Naive B cell (primary cell): ENCODE measurements around the gene DLX1. TPM values are rescaled to one million over a fixed set of nuclear protein-coding genes. Genes with fewer than 3 reads are reported as not detected.

Experiments used
- ATAC-seq, 2 donors: fragments of 150-1000 bp; cut with Tn5 transposase; 2 replicates each; pipeline ENCODE4 v1.10.0; 2021; ENCODE audit warnings: low read depth in 2 of 2, mild to moderate bottlenecking in 2 of 2, moderate library complexity in 2 of 2
- DNase-seq: peaks from one replicate; pipeline ENCODE4 v3.0.0; 2022
- H3K27ac Mint-ChIP-seq, 6 donors: one replicate each; pipeline ENCODE4 v1.8.0; 2020 to 2022; ENCODE audit warnings: mild to moderate bottlenecking in 6 of 6, mixed read lengths in 6 of 6, moderate library complexity in 5 of 6, inconsistent platforms in 2 of 6
- H3K27me3 Mint-ChIP-seq, 3 donors: one replicate each; pipeline ENCODE4 v1.8.0; 2021 to 2022; ENCODE audit warnings: mixed read lengths in 3 of 3, mild to moderate bottlenecking in 1 of 3
- H3K36me3 Mint-ChIP-seq, 2 donors: one replicate each; pipeline ENCODE4 v1.8.0; 2020 to 2022; ENCODE audit warnings: mixed read lengths in 2 of 2, inconsistent platforms in 1 of 2, mild to moderate bottlenecking in 1 of 2
- H3K4me1 Mint-ChIP-seq, 3 donors: one replicate each; pipeline ENCODE4 v1.8.0; 2020 to 2022; ENCODE audit warnings: mixed read lengths in 3 of 3, inconsistent platforms in 1 of 3, mild to moderate bottlenecking in 1 of 3, moderate library complexity in 1 of 3
- H3K4me3 Mint-ChIP-seq, 8 donors: one replicate each; pipeline ENCODE4 v1.8.0; 2020 to 2022; ENCODE audit warnings: mild to moderate bottlenecking in 8 of 8, mixed read lengths in 8 of 8, moderate library complexity in 8 of 8, inconsistent platforms in 2 of 8
- H3K9me3 Mint-ChIP-seq, 7 donors: one replicate each; pipeline ENCODE4 v1.8.0; 2020 to 2022; ENCODE audit warnings: mixed read lengths in 7 of 7, mild to moderate bottlenecking in 5 of 7, inconsistent platforms in 2 of 7, moderate library complexity in 1 of 7
- polyA plus RNA-seq, 6 donors: library from polyadenylated mRNA; unstranded; fragments of 300-500 nt; fragmentation: Illumina TruSeq; gene quantifications; one replicate each; pipeline ENCODE4 v1.2.3, GENCODE V29; 2021; ENCODE audit warnings: low read depth in 6 of 6

Gene DLX1
- polyA plus RNA-seq, result not detected

DNA sequence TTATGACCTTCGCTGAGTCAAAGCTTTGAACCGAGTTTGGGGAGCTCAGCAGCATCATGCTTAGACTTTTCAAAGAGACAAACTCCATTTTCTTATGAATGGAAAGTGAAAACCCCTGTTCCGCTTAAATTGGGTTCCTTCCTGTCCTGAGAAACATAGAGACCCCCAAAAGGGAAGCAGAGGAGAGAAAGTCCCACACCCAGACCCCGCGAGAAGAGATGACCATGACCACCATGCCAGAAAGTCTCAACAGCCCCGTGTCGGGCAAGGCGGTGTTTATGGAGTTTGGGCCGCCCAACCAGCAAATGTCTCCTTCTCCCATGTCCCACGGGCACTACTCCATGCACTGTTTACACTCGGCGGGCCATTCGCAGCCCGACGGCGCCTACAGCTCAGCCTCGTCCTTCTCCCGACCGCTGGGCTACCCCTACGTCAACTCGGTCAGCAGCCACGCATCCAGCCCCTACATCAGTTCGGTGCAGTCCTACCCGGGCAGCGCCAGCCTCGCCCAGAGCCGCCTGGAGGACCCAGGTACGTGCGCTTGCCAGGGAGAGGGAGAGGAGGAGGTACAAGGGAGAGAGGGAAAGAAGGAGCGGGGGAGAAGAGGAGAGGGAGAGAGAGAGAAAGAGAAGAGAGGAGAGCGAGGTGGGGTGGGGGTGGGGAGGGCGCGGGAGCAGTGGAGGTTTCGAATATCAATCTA is at the start of gene DLX1:
TSS of gene DLX1 (plus strand) at position 48 of the 700 bp plus-strand sequence. CDS start at position 219, 171 bp downstream.
- Mint-ChIP-seq H3K9me3 (peaks cover 0 to 42% (median 35%) of the 10 kb centered on the region in 7 donors), H3K4me3 (peak within 1 kb of the TSS; percentile 73 to 88 (median 85)), H3K36me3 (peaks cover 7 to 14% of the 10 kb centered on the region in 2 donors), H3K4me1 (peaks cover 19 to 40% (median 32%) of the 10 kb centered on the region in 3 donors), H3K27ac (peak within 1 kb of the TSS in 5 of 6 donors; percentile 84 to 99 (median 95)), H3K27me3 (peaks cover 70 to 93% (median 84%) of the 10 kb centered on the region in 3 donors)
- ATAC-seq (no peak), DNase-seq (no peak)

DNA sequence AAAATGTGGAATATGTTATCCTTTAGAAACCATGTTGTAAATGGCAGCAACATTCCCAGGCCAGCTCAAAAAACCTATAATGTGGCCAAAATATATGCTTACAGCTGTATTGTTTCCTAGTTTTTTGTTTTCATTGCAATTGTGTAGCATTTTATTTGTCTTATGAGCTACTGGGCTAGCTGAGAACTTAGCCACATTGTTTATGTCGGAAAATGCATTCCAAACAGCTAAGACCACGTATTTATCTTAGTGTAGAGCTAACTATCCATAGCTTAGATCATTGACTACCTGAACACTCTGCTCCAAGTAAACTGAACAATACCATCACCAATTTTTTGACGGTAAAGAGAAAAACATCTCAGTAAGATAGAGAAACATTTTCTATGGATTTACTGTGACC is 47.2 kb upstream of the DLX1 start:
- no peak for ATAC-seq
- H3K4me3 Mint-ChIP-seq, result no peak overlapping the region
- H3K27me3 Mint-ChIP-seq, result no peaks in the 10 kb centered on the region
- H3K27ac Mint-ChIP-seq, result no peak overlapping the region
- H3K36me3 Mint-ChIP-seq, result peaks cover 0 to 7% of the 10 kb centered on the region in 2 donors
- no peaks in the 10 kb centered on the region for H3K9me3 Mint-ChIP-seq
- DNase-seq, result no peak
- H3K4me1 Mint-ChIP-seq, result peaks cover 0 to 4% (median 0%) of the 10 kb centered on the region in 3 donors

DNA sequence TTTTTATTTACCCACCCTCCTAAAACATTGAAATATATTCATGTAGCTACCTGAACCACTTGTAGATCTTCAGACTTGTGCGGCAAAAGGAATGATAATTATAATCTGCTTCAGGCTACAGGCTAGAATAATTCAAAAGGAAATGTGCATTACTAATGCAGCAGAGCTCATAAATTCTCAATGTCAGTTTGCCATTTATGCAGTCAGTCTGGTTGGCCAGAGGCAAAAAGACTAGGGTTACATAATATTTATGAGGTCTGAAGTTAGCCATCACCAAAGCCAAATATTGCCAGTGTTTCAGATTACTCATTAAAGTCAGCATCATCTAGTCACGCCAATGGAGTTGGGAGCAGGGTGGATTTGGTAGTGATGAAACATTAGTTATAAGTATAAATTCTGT is 46.7 kb upstream of the DLX1 start:
- Mint-ChIP-seq H3K4me1 (peaks cover 0 to 4% (median 0%) of the 10 kb centered on the region in 3 donors), H3K27ac (no peak overlapping the region), H3K27me3 (no peaks in the 10 kb centered on the region), H3K4me3 (no peak overlapping the region), H3K36me3 (peaks cover 0 to 7% of the 10 kb centered on the region in 2 donors), H3K9me3 (no peaks in the 10 kb centered on the region)
- ATAC-seq, result no peak
- DNase-seq, result no peak

DNA sequence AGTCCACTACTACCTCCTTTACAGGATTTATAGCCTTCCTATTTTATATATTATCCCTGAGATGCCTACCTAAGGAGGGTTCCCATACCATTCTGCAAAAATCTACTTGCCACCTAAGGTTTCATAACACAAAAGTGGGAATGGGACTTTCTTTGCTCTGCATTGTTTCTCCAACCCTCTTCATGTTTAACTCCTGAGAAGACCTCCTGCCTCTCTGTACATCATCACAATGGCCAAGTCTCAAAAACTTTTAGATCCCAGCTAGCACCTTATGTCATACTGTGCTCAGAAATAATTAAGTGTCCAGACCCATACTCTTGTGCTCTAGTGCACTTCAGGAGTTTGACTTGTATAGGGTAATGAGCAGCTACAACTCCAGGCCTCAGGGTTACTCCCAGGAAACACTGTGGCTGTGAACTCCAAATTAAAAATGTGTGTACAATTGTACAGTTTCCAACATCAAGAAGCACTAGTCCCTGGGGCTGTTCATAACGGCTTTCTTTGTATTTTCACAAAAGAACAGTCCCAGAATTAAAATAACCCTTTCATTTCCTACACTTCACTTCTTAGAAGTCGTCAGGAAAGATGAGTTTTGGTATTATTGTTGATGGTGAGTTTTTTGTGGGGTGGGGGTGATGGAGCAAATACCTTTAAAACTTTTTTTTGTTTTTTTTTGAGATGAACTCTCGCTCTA is 46.1 kb upstream of the DLX1 start:
- no peaks in the 10 kb centered on the region for H3K27me3 Mint-ChIP-seq
- H3K9me3 Mint-ChIP-seq, result no peaks in the 10 kb centered on the region
- H3K4me1 Mint-ChIP-seq, result peaks cover 0 to 4% (median 0%) of the 10 kb centered on the region in 3 donors
- ATAC-seq (no peak), DNase-seq (no peak)
- H3K4me3 Mint-ChIP-seq, result no peak overlapping the region
- H3K36me3 Mint-ChIP-seq, result peaks cover 0 to 7% of the 10 kb centered on the region in 2 donors
- H3K27ac Mint-ChIP-seq, result peak overlapping the region in 1 of 6 donors; percentile 15

DNA sequence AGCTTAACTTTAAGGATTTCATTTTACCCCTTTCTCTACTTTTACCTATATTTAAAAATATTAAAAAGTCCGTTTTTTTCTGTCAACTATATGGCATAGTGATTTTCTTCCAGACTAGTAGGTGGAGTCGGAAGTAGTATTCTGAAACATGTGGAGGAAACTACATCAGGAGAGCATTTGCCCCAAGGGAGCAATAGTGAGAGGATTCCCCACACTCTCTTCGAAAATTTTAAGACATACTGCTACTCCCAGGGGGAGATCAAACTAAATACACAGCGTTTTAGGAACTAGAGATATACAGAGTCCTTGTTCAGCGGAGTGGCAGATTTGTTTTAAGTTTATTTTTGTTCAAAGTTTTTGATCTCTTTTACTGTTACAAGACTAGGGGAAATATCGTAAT is 45.0 kb upstream of the DLX1 start:
- Mint-ChIP-seq H3K4me3 (no peak overlapping the region), H3K27ac (no peak overlapping the region), H3K4me1 (peaks cover 0 to 4% (median 0%) of the 10 kb centered on the region in 3 donors), H3K9me3 (no peaks in the 10 kb centered on the region), H3K36me3 (peaks cover 0 to 7% of the 10 kb centered on the region in 2 donors), H3K27me3 (no peaks in the 10 kb centered on the region)
- ATAC-seq (no peak), DNase-seq (no peak)

DNA sequence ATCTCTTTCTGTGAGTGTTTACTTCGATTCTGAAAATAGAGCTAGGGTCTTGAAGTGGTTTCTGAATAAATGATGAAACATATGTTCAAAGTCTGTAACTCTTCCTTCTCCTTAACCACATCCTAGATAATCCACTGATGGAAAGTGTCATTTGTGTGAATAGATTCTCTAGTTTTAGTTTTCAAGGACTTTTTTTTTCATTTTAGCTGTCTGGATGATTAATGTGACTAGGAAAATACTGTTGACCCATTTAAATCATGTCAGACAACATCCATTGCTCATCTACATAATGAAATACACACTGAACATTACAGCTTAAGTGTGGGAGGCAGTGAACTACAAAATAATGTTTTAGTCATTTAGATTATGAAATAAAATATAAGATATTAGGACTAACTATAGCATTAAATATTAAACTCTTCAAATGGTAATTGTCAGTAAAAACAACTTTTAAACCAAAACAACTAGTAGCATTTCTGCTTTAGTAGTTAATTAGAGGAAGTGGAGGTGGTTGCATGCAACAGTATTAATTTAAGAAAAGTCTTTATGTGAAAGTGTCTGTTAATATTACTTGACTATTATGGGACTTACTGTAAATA is 39.1 kb upstream of the DLX1 start:
- no peak overlapping the region for H3K4me3 Mint-ChIP-seq
- H3K4me1 Mint-ChIP-seq, result no peaks in the 10 kb centered on the region
- DNase-seq, result no peak
- H3K27ac Mint-ChIP-seq, result no peak overlapping the region
- H3K9me3 Mint-ChIP-seq, result no peaks in the 10 kb centered on the region
- ATAC-seq, result no peak
- no peaks in the 10 kb centered on the region for H3K36me3 Mint-ChIP-seq
- no peaks in the 10 kb centered on the region for H3K27me3 Mint-ChIP-seq

DNA sequence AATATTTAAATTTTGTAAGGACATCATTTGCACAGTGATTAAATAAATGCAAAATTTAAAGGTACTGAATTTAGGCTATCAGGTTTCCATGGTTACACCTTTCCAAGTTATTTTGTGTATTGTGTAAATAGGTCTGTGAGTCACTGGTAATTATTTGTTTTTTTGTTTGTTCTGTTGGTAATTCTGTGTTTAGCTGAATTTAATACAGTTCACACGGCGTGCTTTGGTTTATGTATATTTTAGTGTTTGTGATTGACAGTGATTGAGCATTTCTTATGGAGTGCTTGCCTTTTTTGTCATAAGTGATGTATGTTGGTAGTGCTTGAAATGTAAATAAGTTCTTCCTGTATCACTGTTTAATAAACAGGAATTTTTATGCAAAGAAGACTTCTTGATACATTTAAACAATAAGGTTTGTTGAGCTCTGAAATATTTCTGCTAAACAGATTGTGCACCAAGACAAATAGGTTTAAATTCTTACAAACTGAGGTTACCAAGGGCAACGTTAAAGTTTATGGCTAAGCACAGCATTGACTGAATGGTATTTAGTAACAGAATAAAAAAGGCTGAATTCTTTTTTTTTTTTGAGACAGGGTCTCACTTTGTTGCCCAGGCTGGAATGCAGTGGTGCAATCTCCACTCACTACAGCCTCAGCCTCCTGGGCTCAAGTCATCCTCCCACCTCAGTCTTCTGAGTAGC is 38.3 kb upstream of the DLX1 start:
- H3K36me3 Mint-ChIP-seq, result no peaks in the 10 kb centered on the region
- no peak for ATAC-seq
- H3K9me3 Mint-ChIP-seq, result no peaks in the 10 kb centered on the region
- no peak overlapping the region for H3K4me3 Mint-ChIP-seq
- no peak overlapping the region for H3K27ac Mint-ChIP-seq
- no peak for DNase-seq
- H3K4me1 Mint-ChIP-seq, result no peaks in the 10 kb centered on the region
- no peaks in the 10 kb centered on the region for H3K27me3 Mint-ChIP-seq

DNA sequence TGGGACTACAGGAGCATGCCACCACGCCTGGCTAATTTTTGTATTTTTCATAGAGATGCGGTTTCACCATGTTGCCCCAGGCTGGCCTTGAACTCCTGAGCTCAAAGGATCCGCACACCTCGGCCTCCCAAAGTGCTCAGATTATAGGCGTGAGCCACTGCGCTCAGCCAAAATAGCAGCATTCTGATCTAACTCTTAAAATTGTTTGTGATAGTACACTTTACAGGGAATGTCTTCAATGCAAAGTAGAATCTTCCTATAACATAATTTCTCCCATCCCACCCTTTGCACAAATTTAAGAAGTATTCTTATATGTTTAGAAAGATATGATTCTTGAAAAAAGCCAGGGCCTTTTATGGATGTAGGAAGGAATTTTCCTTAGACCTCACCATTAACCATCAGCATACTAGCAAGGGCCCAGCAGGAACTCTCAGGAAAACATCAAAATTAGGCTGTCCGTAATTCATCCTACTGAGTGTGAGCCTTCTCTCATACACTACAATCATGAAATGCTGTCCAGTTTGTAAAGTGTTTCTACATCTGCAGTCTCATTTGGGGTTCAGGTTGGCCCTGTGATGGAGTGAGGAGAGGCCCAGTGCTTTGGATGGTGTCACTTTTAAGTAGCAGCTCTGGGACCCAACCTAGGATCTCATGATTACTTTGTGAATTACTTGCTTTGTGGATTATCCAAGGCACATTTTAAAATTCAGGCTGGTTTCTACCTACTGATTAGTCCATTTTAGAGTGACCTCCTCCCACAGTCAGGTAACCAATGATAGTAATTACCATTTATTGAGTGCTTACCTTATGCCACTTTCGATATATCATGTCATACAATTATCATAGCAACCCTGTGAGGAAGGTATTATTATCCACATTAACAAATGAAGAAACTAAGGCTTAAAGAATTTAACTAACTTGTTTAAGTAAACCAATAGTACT is 37.5 kb upstream of the DLX1 start:
- H3K9me3 Mint-ChIP-seq, result no peaks in the 10 kb centered on the region

DNA sequence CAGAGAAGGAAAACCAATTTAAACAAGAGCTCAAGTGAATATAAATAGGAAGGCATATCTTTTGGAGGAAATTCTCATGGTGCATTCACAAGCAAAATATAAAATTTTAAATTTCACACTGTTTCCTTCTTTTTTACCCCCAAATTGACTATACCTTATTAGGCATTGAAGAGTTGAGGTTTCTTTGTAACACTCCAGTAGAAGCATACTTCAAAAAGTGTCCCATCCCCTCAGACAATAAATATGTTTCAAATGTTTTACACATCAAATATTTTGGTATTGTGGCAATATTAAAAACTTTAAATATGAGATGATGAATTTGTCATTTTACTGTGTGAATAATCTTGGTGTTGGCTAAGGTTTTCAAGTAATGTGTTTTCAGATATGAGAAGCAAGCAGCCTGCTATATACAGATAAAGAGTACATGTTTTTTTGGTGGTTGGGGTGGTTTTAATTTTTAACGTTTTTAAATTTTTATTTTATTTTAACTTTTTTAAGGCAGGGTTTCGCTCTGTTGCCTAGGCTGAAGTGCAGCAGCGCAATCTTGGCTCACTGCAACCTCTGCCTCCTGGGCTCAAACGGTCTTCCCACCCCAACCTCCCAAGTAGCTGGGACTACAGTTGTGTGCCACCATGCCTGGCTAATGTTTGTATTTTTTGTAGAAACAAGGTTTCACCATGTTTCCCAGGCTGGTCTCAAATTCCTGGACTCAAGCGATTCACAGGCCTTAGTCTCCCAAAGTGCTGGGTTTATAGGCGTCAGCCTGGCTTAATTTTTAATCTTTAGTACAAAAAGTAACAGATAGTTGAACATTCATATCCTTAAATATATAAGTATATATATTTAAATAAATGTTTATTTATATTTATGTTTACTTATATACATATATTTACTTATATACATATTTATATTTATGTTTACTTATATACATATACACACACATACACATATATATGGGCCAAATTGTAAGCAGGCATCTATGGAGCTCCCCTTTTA is 36.5 kb upstream of the DLX1 start:
- ATAC-seq, result no peak
- Mint-ChIP-seq H3K27ac (no peak overlapping the region), H3K4me1 (no peaks in the 10 kb centered on the region), H3K27me3 (no peaks in the 10 kb centered on the region), H3K9me3 (no peaks in the 10 kb centered on the region), H3K4me3 (no peak overlapping the region), H3K36me3 (no peaks in the 10 kb centered on the region)
- no peak for DNase-seq

More for the DNA sequence above, 37.5 kb upstream of the DLX1 start:
- H3K36me3 Mint-ChIP-seq, result no peaks in the 10 kb centered on the region
- H3K27me3 Mint-ChIP-seq, result no peaks in the 10 kb centered on the region
- peak overlapping the region in 1 of 6 donors; percentile 18 for H3K27ac Mint-ChIP-seq
- no peak overlapping the region for H3K4me3 Mint-ChIP-seq
- ATAC-seq (no peak), DNase-seq (no peak)
- H3K4me1 Mint-ChIP-seq, result no peaks in the 10 kb centered on the region

DNA sequence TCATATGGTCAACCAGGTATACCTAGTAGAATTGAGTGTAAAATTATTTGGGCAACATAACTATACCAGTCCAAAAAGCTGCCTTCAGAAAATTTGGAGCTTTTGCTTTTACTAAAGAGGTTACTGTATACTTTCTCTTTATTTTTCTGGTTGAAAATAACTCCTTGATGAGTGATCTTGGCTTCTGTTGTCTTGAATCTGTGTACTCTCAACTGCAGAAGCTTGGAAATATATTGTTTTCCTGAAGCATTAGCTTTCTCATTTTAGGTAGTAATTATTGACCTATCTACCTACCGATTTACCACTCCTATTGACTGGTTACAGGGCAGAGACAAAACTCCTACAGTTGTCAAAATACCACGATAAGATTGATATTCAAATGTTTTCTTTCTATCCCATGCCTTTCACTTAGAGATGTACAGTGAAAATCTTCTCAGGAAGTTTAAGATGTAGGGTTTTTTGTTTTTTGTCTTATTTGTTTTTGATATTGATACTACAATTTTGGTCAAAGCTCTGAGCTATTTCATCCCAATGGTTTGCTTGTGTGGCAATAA is 35.7 kb upstream of the DLX1 start:
- DNase-seq (no peak), ATAC-seq (no peak)
- H3K4me1 Mint-ChIP-seq, result no peaks in the 10 kb centered on the region
- no peaks in the 10 kb centered on the region for H3K9me3 Mint-ChIP-seq
- no peak overlapping the region for H3K4me3 Mint-ChIP-seq
- no peaks in the 10 kb centered on the region for H3K27me3 Mint-ChIP-seq
- H3K27ac Mint-ChIP-seq, result no peak overlapping the region
- no peaks in the 10 kb centered on the region for H3K36me3 Mint-ChIP-seq

DNA sequence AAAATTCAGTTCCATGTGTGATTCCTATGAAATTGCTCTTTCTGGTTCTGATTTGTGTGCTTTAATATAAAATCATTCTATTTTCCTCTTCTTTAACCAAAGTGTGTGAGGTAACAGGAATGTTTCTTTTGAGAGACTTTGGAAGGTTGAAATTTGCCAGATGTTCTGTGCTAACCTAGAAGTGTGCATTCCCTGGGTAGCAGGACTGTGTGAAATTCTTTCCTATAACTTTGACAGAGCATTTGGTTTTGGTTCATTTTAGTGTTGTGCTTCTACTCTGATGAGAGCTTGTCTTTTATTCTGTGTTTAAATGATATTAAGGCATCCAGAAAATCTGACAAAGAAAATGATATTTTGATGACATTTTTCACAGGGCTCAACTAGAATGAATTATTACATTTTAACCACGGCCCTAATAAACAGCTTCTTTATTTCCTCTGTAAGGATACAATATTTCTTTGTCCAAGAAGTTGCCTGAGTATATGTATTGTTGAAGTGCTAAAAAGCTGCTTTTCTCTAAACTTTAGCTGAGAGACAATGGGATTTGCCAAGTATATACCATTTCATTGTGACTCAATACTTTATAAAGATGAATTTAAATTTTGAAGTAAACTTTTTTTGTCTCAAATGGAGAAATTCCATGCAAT is 34.7 kb upstream of the DLX1 start:
- no peak overlapping the region for H3K4me3 Mint-ChIP-seq
- H3K27me3 Mint-ChIP-seq, result no peaks in the 10 kb centered on the region
- H3K9me3 Mint-ChIP-seq, result no peaks in the 10 kb centered on the region
- H3K4me1 Mint-ChIP-seq, result peaks cover 0 to 4% (median 3%) of the 10 kb centered on the region in 3 donors
- DNase-seq, result no peak
- ATAC-seq, result no peak
- H3K36me3 Mint-ChIP-seq, result no peaks in the 10 kb centered on the region
- H3K27ac Mint-ChIP-seq, result no peak overlapping the region
